ENCODE measurements around the gene ANKRD22.

Gene ANKRD22

GRCh38 chr10:88858491-88858890 is 6.8 kb upstream of the ANKRD22 start:
- TF ChIP-seq FOXP2 (optimal IDR thresholded peaks at IDR 0.05; ENCODE audit: borderline replicate concordance, extremely low read depth, extremely low read length, insufficient read depth) (no peak), POLR2AphosphoS5 (IDR thresholded peaks at IDR 0.05; ENCODE audit: low read depth, low read length) (no peak)

DNA sequence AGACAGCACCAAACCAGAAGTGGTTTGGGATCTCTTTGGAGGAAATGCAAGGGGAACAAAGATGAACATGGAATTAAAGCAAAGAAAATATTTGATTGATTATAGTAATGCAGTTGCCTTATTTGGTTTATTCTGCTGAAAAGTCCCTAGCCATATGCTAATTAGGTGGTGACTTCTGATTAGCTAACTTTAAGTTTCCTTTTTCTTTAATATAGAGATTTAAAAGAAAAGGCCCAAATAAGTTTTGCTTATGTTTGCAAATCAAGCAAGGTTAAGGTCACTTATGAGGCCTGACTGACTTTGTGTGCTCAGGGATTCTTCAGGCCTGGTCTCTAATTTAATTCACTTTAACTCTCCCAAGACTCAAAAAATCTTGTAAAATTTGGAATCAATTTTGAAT is 6.2 kb upstream of the ANKRD22 start:
- no peak for TF ChIP-seq TAF1 (IDR thresholded peaks at IDR 0.05; ENCODE audit: borderline replicate concordance, insufficient read depth, low read length)
- TF ChIP-seq FOXP2 (optimal IDR thresholded peaks at IDR 0.05; ENCODE audit: borderline replicate concordance, extremely low read depth, extremely low read length, insufficient read depth) = no peak
- TF ChIP-seq REST (IDR thresholded peaks at IDR 0.05; ENCODE audit: insufficient read depth in 1 of 2, low read depth in 2 of 2, low read length in 2 of 2) = no peak
- TF ChIP-seq POLR2AphosphoS5 (IDR thresholded peaks at IDR 0.05; ENCODE audit: low read depth, low read length) = no peak
- no peak for TF ChIP-seq SIN3A (IDR thresholded peaks at IDR 0.05; ENCODE audit: borderline replicate concordance, insufficient read depth, low read length)

- TF ChIP-seq POLR2AphosphoS5 (IDR thresholded peaks at IDR 0.05; ENCODE audit: low read depth, low read length) = no peak
- no peak for TF ChIP-seq SIN3A (IDR thresholded peaks at IDR 0.05; ENCODE audit: borderline replicate concordance, insufficient read depth, low read length)
- TF ChIP-seq FOXP2 (optimal IDR thresholded peaks at IDR 0.05; ENCODE audit: borderline replicate concordance, extremely low read depth, extremely low read length, insufficient read depth) = no peak
- TF ChIP-seq REST (IDR thresholded peaks at IDR 0.05; ENCODE audit: insufficient read depth in 1 of 2, low read depth in 2 of 2, low read length in 2 of 2) = no peak
- no peak for TF ChIP-seq TAF1 (IDR thresholded peaks at IDR 0.05; ENCODE audit: borderline replicate concordance, insufficient read depth, low read length)
These were observed 3.0 kb upstream of the ANKRD22 start for GRCh38 chr10:88854684-88855083.

DNA sequence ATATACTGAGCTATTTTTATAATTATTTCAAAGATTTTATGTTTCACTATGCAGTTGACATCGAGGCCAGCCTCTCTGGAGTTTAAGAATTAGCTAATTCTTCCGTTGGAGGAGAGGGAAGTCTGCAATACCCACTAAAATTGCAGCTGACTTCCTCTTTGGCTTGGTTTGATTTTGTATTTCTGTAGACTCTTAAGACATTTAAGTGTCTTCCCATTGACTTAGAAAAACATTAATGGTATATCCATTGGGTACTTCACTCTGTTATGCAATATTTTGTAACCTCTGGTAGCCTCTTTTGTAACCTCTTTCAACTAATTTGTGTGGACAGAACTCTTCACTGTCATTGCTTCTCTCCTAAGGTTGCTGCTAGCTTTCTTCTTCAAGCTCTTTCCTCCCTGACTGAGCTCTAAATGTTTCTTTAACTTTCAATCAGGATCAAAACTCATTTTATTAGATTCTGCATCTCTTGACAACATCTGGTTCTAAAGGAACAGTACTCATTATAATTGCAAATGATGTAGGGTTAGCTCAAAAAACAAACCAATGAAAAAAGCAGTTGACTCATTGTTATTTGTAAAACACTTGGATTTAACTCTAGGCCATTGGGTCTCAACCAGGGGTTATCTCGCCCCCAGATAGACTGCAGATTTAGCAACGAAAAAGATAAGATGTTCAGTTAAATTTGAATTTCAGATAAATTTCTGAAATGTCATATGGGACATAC is 1.7 kb upstream of the ANKRD22 start:
- no peak for TF ChIP-seq POLR2AphosphoS5 (IDR thresholded peaks at IDR 0.05; ENCODE audit: low read depth, low read length)
- TF ChIP-seq FOXP2 (optimal IDR thresholded peaks at IDR 0.05; ENCODE audit: borderline replicate concordance, extremely low read depth, extremely low read length, insufficient read depth) = no peak
- TF ChIP-seq SIN3A (IDR thresholded peaks at IDR 0.05; ENCODE audit: borderline replicate concordance, insufficient read depth, low read length) = no peak
- TF ChIP-seq TAF1 (IDR thresholded peaks at IDR 0.05; ENCODE audit: borderline replicate concordance, insufficient read depth, low read length) = no peak
- no peak for TF ChIP-seq REST (IDR thresholded peaks at IDR 0.05; ENCODE audit: insufficient read depth in 1 of 2, low read depth in 2 of 2, low read length in 2 of 2)

GRCh38 chr10:88852327-88852726 is 683 bp upstream of the ANKRD22 start:
- no peak for TF ChIP-seq POLR2AphosphoS5 (IDR thresholded peaks at IDR 0.05; ENCODE audit: low read depth, low read length)
- no peak for TF ChIP-seq TAF1 (IDR thresholded peaks at IDR 0.05; ENCODE audit: borderline replicate concordance, insufficient read depth, low read length)
- no peak for TF ChIP-seq REST (IDR thresholded peaks at IDR 0.05; ENCODE audit: insufficient read depth in 1 of 2, low read depth in 2 of 2, low read length in 2 of 2)
- TF ChIP-seq SIN3A (IDR thresholded peaks at IDR 0.05; ENCODE audit: borderline replicate concordance, insufficient read depth, low read length) = no peak
- TF ChIP-seq FOXP2 (optimal IDR thresholded peaks at IDR 0.05; ENCODE audit: borderline replicate concordance, extremely low read depth, extremely low read length, insufficient read depth) = no peak

Measured in PFSK-1 (cell line).